Measurements from ENCODE around the gene TNRC18. TPM values are rescaled to one million over a fixed set of nuclear protein-coding genes. Genes with fewer than 3 reads are reported as not detected.
"Not testable (repeated sequence)": the region's sequence is repeated elsewhere in the genome, so short reads cannot be mapped to it uniquely, and the experiment has no call there.

The TNRC18 gene
- total RNA-seq, 1 donor from 2014 or later = 38.4 TPM

GRCh38 chr7:5300366-5300765, 123.3 kb downstream of the TNRC18 start:
- Histone ChIP-seq H3K36me3 (ENCODE audit: control insufficient read depth, insufficient read depth, low read length) (no peaks in the 10 kb centered on the region), H3K27me3 (ENCODE audit: control insufficient read depth, insufficient read depth, low read length) (peaks cover 5% of the 10 kb centered on the region), H3K4me3 (ENCODE audit: low read depth, low read length) (no peak overlapping the region)
- DNase-seq (ENCODE audit: low read depth) = no peak
- TF ChIP-seq, protein P1, sequence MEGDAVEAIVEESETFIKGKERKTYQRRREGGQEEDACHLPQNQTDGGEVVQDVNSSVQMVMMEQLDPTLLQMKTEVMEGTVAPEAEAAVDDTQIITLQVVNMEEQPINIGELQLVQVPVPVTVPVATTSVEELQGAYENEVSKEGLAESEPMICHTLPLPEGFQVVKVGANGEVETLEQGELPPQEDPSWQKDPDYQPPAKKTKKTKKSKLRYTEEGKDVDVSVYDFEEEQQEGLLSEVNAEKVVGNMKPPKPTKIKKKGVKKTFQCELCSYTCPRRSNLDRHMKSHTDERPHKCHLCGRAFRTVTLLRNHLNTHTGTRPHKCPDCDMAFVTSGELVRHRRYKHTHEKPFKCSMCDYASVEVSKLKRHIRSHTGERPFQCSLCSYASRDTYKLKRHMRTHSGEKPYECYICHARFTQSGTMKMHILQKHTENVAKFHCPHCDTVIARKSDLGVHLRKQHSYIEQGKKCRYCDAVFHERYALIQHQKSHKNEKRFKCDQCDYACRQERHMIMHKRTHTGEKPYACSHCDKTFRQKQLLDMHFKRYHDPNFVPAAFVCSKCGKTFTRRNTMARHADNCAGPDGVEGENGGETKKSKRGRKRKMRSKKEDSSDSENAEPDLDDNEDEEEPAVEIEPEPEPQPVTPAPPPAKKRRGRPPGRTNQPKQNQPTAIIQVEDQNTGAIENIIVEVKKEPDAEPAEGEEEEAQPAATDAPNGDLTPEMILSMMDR (IDR thresholded peaks at IDR 0.05; ENCODE audit: insufficient read depth, low read length, poor library complexity, severe bottlenecking) = no peak

GRCh38 chr7:5296611-5297226, 126.9 kb downstream of the TNRC18 start:
- no peak for DNase-seq (ENCODE audit: low read depth)

DNA sequence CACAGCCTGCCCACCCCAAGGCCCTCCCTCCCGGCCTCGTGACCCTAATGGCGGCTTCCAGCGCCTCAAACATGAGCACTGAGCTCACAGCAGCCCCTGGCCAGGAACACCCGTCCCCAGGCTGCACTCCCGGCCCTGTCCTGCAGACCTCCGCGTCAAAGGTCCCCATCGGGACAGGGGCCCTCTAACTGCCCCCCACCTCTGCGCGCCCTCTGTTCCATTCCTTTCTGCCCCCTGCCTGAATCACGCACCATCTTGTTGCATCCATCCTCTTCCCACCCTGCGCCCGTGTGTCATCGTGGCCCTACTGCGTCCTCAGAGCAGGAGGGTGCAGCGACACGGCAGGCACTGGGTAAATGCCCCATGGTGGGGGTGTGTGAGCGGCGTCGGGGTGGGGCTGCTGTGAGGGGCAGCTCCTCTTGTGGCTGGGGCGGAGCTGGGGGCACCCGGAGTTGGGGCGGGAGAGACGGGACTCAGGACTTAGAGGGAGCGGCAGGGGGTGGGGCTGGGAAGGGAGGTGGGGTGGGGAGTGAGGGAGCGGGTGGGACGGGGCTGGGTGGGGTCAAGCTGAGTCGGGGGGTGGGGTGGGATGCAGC, 127.5 kb downstream of the TNRC18 start:
- DNase-seq (ENCODE audit: low read depth) = no peak
- Histone ChIP-seq H3K27me3 (ENCODE audit: control insufficient read depth, insufficient read depth, low read length) (peaks cover 5% of the 10 kb centered on the region), H3K4me3 (ENCODE audit: low read depth, low read length) (no peak overlapping the region), H3K36me3 (ENCODE audit: control insufficient read depth, insufficient read depth, low read length) (no peaks in the 10 kb centered on the region)
- TF ChIP-seq, protein P1 (IDR thresholded peaks at IDR 0.05; ENCODE audit: insufficient read depth, low read length, poor library complexity, severe bottlenecking) = no peak

More at GRCh38 chr7:5296611-5297226, 126.9 kb downstream of the TNRC18 start:
- TF ChIP-seq, protein P1 (IDR thresholded peaks at IDR 0.05; ENCODE audit: insufficient read depth, low read length, poor library complexity, severe bottlenecking) = no peak
- Histone ChIP-seq H3K4me3 (ENCODE audit: low read depth, low read length) (no peak overlapping the region), H3K36me3 (ENCODE audit: control insufficient read depth, insufficient read depth, low read length) (no peaks in the 10 kb centered on the region), H3K27me3 (ENCODE audit: control insufficient read depth, insufficient read depth, low read length) (peaks cover 5% of the 10 kb centered on the region)

GRCh38 chr7:5295039-5296014, 128.3 kb downstream of the TNRC18 start:
- Histone ChIP-seq H3K4me3 (ENCODE audit: low read depth, low read length) (no peak overlapping the region), H3K27me3 (ENCODE audit: control insufficient read depth, insufficient read depth, low read length) (peaks cover 5% of the 10 kb centered on the region), H3K36me3 (ENCODE audit: control insufficient read depth, insufficient read depth, low read length) (no peaks in the 10 kb centered on the region)
- TF ChIP-seq, protein P1 (IDR thresholded peaks at IDR 0.05; ENCODE audit: insufficient read depth, low read length, poor library complexity, severe bottlenecking) = no peak
- no peak for DNase-seq (ENCODE audit: low read depth)

GRCh38 chr7:5294169-5294987, 129.3 kb downstream of the TNRC18 start:
- H3K36me3 ChIP-seq (ENCODE audit: control insufficient read depth, insufficient read depth, low read length) = no peaks in the 10 kb centered on the region
- H3K27me3 ChIP-seq (ENCODE audit: control insufficient read depth, insufficient read depth, low read length) = peaks cover 5% of the 10 kb centered on the region
- no peak for DNase-seq (ENCODE audit: low read depth)
- no peak overlapping the region for H3K4me3 ChIP-seq (ENCODE audit: low read depth, low read length)
- TF ChIP-seq, protein P1 (IDR thresholded peaks at IDR 0.05; ENCODE audit: insufficient read depth, low read length, poor library complexity, severe bottlenecking) = no peak

DNA sequence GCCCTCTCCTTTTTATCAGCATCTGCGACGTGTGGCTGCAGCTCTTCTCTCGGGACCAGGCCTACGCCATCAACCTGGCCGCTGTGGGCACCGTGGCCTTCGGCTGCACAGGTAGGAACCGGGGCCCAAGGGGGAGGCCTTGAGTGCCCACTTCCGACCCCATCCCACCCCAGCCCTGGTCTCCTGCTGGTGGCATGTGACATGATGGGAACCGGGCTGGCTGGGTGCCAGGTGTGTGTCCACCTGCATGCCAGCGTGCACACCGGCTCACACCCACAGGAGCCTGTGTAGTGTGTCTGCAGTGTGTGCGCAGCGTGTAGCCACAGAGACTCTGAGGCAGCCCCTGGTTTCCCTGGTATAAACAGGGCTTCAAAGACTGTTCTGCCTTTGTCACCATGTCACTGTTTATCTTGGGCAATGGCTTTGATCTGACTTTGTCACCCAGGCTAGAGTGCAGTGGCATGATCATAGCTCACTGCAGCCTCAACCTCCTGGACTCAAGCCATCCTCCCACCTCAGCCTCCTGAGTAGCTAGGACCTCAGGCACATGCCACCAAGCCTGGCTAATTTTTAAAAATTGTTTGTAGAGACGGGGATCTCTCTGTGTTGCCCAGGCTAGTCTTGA, 131.8 kb downstream of the TNRC18 start:
- H3K4me3 ChIP-seq (ENCODE audit: low read depth, low read length); H3K36me3 ChIP-seq (ENCODE audit: control insufficient read depth, insufficient read depth, low read length); DNase-seq (ENCODE audit: low read depth); H3K27me3 ChIP-seq (ENCODE audit: control insufficient read depth, insufficient read depth, low read length): not testable (repeated sequence)

All from kidney epithelial cell (primary cell).